K562 (cell line): ENCODE data around the gene VEGFB. TPM values are rescaled to one million over a fixed set of nuclear protein-coding genes. Genes with fewer than 3 reads are reported as not detected.

ENCODE experiments used
- CAMTA2 ChIP-seq: fragments of 250-450 bp; sonication (Bioruptor Pico); conservative IDR thresholded peaks from 2 replicates; pipeline ENCODE4 v1.5.1; 2022
- CBFA2T2 ChIP-seq: fragments of 450-650 bp; conservative IDR thresholded peaks from 2 replicates; pipeline ENCODE4 v1.6.1; 2017; ENCODE audit warnings: mild to moderate bottlenecking
- GABPB1 ChIP-seq: sonication (generic); formaldehyde crosslinking; IDR thresholded peaks from 2 replicates; pipeline ENCODE4 v1.8.0; 2022; ENCODE audit warnings: mild to moderate bottlenecking, missing genetic modification reagents
- GATAD2A ChIP-seq: fragments of 450-650 bp; IDR thresholded peaks from 2 replicates; pipeline ENCODE4 v1.6.1; 2017
- ZNF764 ChIP-seq: fragments of 250-450 bp; sonication (Bioruptor Pico); IDR thresholded peaks from 2 replicates; pipeline ENCODE4 v1.4.0; 2020; ENCODE audit warnings: low read depth, mild to moderate bottlenecking, moderate library complexity
- polyA plus RNA-seq, 8 experiments: library from polyadenylated mRNA; depleted of rRNA in 4 of 8; stranded (reverse) in 5 of 8; unstranded in 3 of 8; fragments of >200 nt; fragmentation: Nextera tagmentation in 2 of 8; fragmentation: Illumina TruSeq in 1 of 8; extraction: Ambion mirVana in 2 of 8; extraction: Trizol in 1 of 8; gene quantifications; 2 replicates each; pipeline versions ENCODE4 v1.2.1 to v1.2.3, GENCODE V29; 2011 to 2014; ENCODE audit warnings: inconsistent platforms in 1 of 8, missing spikeins in 1 of 8
- total RNA-seq, 7 experiments: library from RNA; depleted of rRNA in 6 of 7; stranded (reverse); fragments of >200 nt in 6 of 7; fragmentation: Illumina TruSeq in 2 of 7; extraction: Trizol in 2 of 7; gene quantifications; 2 replicates each; pipeline versions ENCODE4 v1.2.1 to v1.2.3, GENCODE V29; 2011 to 2021; ENCODE audit warnings: low replicate concordance in 1 of 7
- TF ChIP-seq, protein P1 (sequence below): sonication (generic); formaldehyde crosslinking; IDR thresholded peaks from 2 replicates; pipeline ENCODE4 v1.8.0; 2022; ENCODE audit warnings: mild to moderate bottlenecking, missing genetic modification reagents
- TF ChIP-seq, protein P2 (sequence below), 2 experiments: IDR thresholded peaks; 2 replicates each; pipeline ENCODE4 v1.6.1; 2012; ENCODE audit warnings: improper control_type of control experiment in 2 of 2, low read depth in 2 of 2, low read length in 2 of 2, borderline replicate concordance in 1 of 2
- TF ChIP-seq, protein P3 (sequence below): sonication (generic); formaldehyde crosslinking; IDR thresholded peaks from 2 replicates; pipeline ENCODE4 v1.8.1; 2023; ENCODE audit warnings: missing genetic modification reagents, mild to moderate bottlenecking, borderline replicate concordance
- TF ChIP-seq, protein P4 (sequence below): fragments of 250-450 bp; sonication (Bioruptor Pico); IDR thresholded peaks from 2 replicates; pipeline ENCODE4 v1.5.0; 2020; ENCODE audit warnings: mild to moderate bottlenecking, borderline replicate concordance

The VEGFB gene
- total and polyA plus RNA-seq, 9 of the 15 experiments (the other 6 are each of a cell fraction or from before 2014, with no cell fraction given), result 11.0 to 83.4 (median 25.7) TPM

DNA sequence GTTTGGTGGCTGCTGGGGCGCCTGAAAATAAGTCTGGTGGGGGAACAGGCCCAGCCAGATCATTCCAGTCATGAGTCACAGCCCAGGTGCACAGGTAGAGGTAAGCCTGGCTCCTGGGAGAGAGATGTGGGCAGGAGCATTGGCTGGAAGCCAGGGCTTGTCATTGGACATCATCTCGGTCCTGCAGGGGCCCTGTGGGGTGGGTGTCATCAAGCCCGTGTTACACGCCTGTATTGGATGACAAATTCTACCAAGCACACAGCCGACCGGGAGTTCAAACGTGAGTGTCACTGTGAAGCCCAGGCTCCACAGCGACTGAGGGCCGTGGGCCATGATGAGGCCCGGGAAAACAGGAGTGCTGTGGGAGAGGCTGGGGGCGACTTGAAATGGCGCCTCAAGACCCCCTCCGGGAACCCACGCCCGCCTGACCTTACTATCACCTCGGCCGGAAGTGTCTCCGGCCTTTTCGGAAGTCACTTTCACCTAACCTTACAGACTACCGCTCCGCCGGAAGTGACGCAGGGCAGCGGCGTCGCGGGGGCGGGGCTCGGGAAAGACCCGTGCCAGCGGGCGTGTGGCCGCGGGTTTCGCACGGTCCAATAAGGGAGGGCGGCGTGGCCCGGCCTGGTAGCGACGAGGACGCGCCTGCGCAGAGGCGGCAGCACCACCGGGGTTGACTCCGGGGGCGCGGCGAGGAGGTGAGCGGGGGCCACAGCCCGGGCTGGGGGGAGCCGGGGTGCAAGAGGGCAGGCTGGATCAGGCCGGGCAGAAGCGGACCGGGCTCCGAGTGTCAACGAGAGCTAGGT lies 6.3 kb downstream of the VEGFB start, which contains the start of gene FKBP2 (continued):
- TF ChIP-seq, protein P1, sequence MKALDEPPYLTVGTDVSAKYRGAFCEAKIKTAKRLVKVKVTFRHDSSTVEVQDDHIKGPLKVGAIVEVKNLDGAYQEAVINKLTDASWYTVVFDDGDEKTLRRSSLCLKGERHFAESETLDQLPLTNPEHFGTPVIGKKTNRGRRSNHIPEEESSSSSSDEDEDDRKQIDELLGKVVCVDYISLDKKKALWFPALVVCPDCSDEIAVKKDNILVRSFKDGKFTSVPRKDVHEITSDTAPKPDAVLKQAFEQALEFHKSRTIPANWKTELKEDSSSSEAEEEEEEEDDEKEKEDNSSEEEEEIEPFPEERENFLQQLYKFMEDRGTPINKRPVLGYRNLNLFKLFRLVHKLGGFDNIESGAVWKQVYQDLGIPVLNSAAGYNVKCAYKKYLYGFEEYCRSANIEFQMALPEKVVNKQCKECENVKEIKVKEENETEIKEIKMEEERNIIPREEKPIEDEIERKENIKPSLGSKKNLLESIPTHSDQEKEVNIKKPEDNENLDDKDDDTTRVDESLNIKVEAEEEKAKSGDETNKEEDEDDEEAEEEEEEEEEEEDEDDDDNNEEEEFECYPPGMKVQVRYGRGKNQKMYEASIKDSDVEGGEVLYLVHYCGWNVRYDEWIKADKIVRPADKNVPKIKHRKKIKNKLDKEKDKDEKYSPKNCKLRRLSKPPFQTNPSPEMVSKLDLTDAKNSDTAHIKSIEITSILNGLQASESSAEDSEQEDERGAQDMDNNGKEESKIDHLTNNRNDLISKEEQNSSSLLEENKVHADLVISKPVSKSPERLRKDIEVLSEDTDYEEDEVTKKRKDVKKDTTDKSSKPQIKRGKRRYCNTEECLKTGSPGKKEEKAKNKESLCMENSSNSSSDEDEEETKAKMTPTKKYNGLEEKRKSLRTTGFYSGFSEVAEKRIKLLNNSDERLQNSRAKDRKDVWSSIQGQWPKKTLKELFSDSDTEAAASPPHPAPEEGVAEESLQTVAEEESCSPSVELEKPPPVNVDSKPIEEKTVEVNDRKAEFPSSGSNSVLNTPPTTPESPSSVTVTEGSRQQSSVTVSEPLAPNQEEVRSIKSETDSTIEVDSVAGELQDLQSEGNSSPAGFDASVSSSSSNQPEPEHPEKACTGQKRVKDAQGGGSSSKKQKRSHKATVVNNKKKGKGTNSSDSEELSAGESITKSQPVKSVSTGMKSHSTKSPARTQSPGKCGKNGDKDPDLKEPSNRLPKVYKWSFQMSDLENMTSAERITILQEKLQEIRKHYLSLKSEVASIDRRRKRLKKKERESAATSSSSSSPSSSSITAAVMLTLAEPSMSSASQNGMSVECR (CRISPR knock-in tag), result no peak; the same call in none of the 2 replicates
- 0 out of 2 replicates have a peak, but pooled peaks have one; percentile 32 for TF ChIP-seq ZNF764 (CRISPR knock-in tag)
- peak; percentile 27; the same call in 1 of the 2 replicates for TF ChIP-seq GATAD2A
- TF ChIP-seq, protein P2, sequence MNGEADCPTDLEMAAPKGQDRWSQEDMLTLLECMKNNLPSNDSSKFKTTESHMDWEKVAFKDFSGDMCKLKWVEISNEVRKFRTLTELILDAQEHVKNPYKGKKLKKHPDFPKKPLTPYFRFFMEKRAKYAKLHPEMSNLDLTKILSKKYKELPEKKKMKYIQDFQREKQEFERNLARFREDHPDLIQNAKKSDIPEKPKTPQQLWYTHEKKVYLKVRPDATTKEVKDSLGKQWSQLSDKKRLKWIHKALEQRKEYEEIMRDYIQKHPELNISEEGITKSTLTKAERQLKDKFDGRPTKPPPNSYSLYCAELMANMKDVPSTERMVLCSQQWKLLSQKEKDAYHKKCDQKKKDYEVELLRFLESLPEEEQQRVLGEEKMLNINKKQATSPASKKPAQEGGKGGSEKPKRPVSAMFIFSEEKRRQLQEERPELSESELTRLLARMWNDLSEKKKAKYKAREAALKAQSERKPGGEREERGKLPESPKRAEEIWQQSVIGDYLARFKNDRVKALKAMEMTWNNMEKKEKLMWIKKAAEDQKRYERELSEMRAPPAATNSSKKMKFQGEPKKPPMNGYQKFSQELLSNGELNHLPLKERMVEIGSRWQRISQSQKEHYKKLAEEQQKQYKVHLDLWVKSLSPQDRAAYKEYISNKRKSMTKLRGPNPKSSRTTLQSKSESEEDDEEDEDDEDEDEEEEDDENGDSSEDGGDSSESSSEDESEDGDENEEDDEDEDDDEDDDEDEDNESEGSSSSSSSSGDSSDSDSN (IDR thresholded peaks at IDR 0.05; ENCODE audit: borderline replicate concordance in 1 of 2, low read depth in 2 of 2, low read length in 2 of 2), result no peak
- TF ChIP-seq, protein P3, sequence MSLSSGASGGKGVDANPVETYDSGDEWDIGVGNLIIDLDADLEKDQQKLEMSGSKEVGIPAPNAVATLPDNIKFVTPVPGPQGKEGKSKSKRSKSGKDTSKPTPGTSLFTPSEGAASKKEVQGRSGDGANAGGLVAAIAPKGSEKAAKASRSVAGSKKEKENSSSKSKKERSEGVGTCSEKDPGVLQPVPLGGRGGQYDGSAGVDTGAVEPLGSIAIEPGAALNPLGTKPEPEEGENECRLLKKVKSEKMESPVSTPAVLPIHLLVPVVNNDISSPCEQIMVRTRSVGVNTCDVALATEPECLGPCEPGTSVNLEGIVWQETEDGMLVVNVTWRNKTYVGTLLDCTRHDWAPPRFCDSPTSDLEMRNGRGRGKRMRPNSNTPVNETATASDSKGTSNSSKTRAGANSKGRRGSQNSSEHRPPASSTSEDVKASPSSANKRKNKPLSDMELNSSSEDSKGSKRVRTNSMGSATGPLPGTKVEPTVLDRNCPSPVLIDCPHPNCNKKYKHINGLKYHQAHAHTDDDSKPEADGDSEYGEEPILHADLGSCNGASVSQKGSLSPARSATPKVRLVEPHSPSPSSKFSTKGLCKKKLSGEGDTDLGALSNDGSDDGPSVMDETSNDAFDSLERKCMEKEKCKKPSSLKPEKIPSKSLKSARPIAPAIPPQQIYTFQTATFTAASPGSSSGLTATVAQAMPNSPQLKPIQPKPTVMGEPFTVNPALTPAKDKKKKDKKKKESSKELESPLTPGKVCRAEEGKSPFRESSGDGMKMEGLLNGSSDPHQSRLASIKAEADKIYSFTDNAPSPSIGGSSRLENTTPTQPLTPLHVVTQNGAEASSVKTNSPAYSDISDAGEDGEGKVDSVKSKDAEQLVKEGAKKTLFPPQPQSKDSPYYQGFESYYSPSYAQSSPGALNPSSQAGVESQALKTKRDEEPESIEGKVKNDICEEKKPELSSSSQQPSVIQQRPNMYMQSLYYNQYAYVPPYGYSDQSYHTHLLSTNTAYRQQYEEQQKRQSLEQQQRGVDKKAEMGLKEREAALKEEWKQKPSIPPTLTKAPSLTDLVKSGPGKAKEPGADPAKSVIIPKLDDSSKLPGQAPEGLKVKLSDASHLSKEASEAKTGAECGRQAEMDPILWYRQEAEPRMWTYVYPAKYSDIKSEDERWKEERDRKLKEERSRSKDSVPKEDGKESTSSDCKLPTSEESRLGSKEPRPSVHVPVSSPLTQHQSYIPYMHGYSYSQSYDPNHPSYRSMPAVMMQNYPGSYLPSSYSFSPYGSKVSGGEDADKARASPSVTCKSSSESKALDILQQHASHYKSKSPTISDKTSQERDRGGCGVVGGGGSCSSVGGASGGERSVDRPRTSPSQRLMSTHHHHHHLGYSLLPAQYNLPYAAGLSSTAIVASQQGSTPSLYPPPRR (CRISPR knock-in tag), result no peak
- TF ChIP-seq CAMTA2 (CRISPR knock-in tag), result no peak
- TF ChIP-seq GABPB1 (CRISPR knock-in tag), result peak; percentile 99
- TF ChIP-seq CBFA2T2, result no peak
- TF ChIP-seq, protein P4, sequence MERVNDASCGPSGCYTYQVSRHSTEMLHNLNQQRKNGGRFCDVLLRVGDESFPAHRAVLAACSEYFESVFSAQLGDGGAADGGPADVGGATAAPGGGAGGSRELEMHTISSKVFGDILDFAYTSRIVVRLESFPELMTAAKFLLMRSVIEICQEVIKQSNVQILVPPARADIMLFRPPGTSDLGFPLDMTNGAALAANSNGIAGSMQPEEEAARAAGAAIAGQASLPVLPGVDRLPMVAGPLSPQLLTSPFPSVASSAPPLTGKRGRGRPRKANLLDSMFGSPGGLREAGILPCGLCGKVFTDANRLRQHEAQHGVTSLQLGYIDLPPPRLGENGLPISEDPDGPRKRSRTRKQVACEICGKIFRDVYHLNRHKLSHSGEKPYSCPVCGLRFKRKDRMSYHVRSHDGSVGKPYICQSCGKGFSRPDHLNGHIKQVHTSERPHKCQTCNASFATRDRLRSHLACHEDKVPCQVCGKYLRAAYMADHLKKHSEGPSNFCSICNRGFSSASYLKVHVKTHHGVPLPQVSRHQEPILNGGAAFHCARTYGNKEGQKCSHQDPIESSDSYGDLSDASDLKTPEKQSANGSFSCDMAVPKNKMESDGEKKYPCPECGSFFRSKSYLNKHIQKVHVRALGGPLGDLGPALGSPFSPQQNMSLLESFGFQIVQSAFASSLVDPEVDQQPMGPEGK (CRISPR knock-in tag), result no peak
